DOHH2 (cell line): ENCODE results near the gene B3GNT3.

Source experiments
- CTCF ChIP-seq: fragments of 200-600 bp; sonication (generic); IDR thresholded peaks from one replicate; pipeline ENCODE4 v1.5.1; 2014; ENCODE audit warnings: antibody characterized with exemption, mild to moderate bottlenecking, low read depth, low read length; ENCODE audit not compliant: poor library complexity, severe bottlenecking
- EZH2phosphoT487 ChIP-seq: fragments of 200-600 bp; sonication (generic); IDR thresholded peaks from 2 replicates; pipeline ENCODE4 v1.6.1; 2017; ENCODE audit warnings: borderline replicate concordance, mild to moderate bottlenecking, antibody characterized with exemption, low read length, moderate library complexity, mixed read lengths

GRCh38 chr19:17765069-17765618, 29.8 kb upstream of the B3GNT3 start:
- TF ChIP-seq CTCF: no peak
- TF ChIP-seq EZH2phosphoT487: no peak
